Measurements from ENCODE around the gene SPATA16. TPM values are rescaled to one million over a fixed set of nuclear protein-coding genes. Genes with fewer than 3 reads are reported as not detected.

The SPATA16 gene
- total and polyA plus RNA-seq, 2 donors (not counting 3 experiments of a cell fraction or from before 2014, with no cell fraction given): not detected

DNA sequence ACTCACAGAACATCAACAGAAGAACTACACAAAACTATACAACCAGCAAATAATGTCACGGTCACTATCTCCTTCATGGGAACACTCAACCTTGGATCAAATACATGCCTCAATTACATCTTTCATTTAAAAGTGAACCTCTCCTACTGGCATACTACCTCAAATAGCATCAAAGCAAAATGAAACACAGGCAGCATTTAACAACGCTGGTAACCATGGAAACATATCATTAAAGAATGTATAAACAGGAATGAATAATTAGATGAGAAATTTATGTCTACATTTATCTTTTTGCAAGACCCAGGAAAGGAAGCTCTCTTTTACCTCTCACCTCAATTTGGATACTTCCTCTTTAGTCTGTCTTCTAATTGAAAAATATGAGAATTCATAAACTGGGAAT is 172.4 kb downstream of the SPATA16 start:
- ChIA-PET POLR2A (no interaction called here), CTCF (interaction anchor here (1.3 kb wide), 1 partner anchor 9 kb away, joined by 3 read pairs; no protein-coding TSS in a partner anchor)
- FAIRE-seq: no peak
- Histone ChIP-seq H3K27ac (ENCODE audit: insufficient read depth, low read depth, low read length) (no peak overlapping the region), H3K36me3 (ENCODE audit: control insufficient read depth in 2 of 2, extremely low read depth in 1 of 2, insufficient read depth in 2 of 2, low read length in 2 of 2) (no peaks in the 10 kb centered on the region), H3K4me1 (ENCODE audit: control insufficient read depth, extremely low read depth, insufficient read depth, low read length) (no peaks in the 10 kb centered on the region), H3K9ac (replicated peaks; ENCODE audit: extremely low read depth, insufficient read depth, low read length) (no peak overlapping the region), H3K4me2 (ENCODE audit: insufficient read depth, low read length) (no peak overlapping the region), H2AFZ (ENCODE audit: low read depth, low read length) (no peak overlapping the region), H3K79me2 (ENCODE audit: control insufficient read depth, insufficient read depth, low read length) (no peaks in the 10 kb centered on the region), H4K20me1 (replicated peaks; ENCODE audit: control insufficient read depth, extremely low read depth, insufficient read depth, low read length) (no peaks in the 10 kb centered on the region), H3K9me1 (replicated peaks; ENCODE audit: control insufficient read depth, extremely low read depth, insufficient read depth, low read length) (no peaks in the 10 kb centered on the region), H3K27me3 (ENCODE audit: control insufficient read depth in 2 of 2, insufficient read depth in 2 of 2, low read length in 2 of 2) (no peaks in the 10 kb centered on the region), H3K4me3 (replicated peaks in 1 of 3; ENCODE audit: insufficient read depth in 1 of 3, low read depth in 1 of 3, low read length in 3 of 3) (no peak overlapping the region), H3K9me3 (replicated peaks; ENCODE audit: control insufficient read depth, insufficient read depth, low read length) (no peaks in the 10 kb centered on the region)
- intact Hi-C loops (cut with micrococcal nuclease) (no loop called here), dilution Hi-C loops (cut with MboI; ENCODE audit: extremely low pct_ligation_motif_present, low sequenced_read_pairs) (no loop called here)
- no TSS peak for BruUV-seq (replicated peaks)
- DNase-seq (ENCODE audit: low read depth, low spot score): no peak
- TF ChIP-seq JUN (IDR thresholded peaks at IDR 0.05; ENCODE audit: borderline replicate concordance, insufficient read depth, insufficient read length, low read depth): no peak
- TF ChIP-seq MYC (IDR thresholded peaks at IDR 0.05; ENCODE audit: low read depth, low read length): no peak
- TF ChIP-seq FOS (IDR thresholded peaks at IDR 0.05; ENCODE audit: borderline replicate concordance, insufficient read depth, low read length): no peak
- TF ChIP-seq, protein P1, sequence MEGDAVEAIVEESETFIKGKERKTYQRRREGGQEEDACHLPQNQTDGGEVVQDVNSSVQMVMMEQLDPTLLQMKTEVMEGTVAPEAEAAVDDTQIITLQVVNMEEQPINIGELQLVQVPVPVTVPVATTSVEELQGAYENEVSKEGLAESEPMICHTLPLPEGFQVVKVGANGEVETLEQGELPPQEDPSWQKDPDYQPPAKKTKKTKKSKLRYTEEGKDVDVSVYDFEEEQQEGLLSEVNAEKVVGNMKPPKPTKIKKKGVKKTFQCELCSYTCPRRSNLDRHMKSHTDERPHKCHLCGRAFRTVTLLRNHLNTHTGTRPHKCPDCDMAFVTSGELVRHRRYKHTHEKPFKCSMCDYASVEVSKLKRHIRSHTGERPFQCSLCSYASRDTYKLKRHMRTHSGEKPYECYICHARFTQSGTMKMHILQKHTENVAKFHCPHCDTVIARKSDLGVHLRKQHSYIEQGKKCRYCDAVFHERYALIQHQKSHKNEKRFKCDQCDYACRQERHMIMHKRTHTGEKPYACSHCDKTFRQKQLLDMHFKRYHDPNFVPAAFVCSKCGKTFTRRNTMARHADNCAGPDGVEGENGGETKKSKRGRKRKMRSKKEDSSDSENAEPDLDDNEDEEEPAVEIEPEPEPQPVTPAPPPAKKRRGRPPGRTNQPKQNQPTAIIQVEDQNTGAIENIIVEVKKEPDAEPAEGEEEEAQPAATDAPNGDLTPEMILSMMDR (IDR thresholded peaks at IDR 0.05; ENCODE audit: extremely low read depth in 1 of 2, insufficient read depth in 1 of 2, low read depth in 1 of 2, low read length in 2 of 2): no peak
- TF ChIP-seq EZH2 (IDR thresholded peaks at IDR 0.05; ENCODE audit: borderline replicate concordance, low read depth, low read length, severe bottlenecking): no peak
- TF ChIP-seq POLR2A (IDR thresholded peaks at IDR 0.05; ENCODE audit: low read depth, low read length): no peak
- TF ChIP-seq, protein P2, sequence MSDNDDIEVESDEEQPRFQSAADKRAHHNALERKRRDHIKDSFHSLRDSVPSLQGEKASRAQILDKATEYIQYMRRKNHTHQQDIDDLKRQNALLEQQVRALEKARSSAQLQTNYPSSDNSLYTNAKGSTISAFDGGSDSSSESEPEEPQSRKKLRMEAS (IDR thresholded peaks at IDR 0.05; ENCODE audit: insufficient read depth, insufficient read length): no peak
- TF ChIP-seq POLR2AphosphoS5 (IDR thresholded peaks at IDR 0.05; ENCODE audit: insufficient read depth, low read depth, low read length): no peak
- TF ChIP-seq GATA2 (IDR thresholded peaks at IDR 0.05; ENCODE audit: insufficient read depth, insufficient read length, low read depth, low read length): no peak
